Measurements from ENCODE around the gene KIF18B.

DNA sequence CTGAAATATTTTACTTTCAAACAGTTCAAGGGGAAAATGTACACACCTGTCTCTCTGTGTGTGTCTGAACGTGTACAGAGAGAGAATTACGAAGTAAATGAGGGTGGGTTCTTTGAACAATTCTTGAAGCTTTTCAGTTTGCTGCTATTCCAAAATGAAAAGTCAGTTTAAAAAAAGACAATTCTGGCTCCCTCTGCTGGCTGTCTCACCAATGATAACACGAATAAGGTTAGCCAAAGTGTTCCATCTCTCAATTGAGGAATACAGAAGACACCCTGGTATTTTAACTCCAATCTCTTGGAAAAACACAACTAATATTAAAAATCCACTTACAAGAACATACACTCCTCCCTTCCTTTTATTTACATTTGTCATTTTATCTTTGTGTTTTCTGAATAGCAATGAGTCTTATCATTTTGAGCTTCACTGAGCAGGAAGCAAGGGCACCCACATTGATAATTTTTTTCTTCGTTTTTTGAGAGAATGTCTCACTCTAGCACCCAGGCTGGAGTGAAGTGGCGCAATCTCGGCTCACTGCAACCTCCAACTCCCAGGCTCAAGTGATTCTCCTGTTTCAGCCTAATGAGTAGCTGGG lies 68.8 kb downstream of the KIF18B start:
- TF ChIP-seq, protein P1, sequence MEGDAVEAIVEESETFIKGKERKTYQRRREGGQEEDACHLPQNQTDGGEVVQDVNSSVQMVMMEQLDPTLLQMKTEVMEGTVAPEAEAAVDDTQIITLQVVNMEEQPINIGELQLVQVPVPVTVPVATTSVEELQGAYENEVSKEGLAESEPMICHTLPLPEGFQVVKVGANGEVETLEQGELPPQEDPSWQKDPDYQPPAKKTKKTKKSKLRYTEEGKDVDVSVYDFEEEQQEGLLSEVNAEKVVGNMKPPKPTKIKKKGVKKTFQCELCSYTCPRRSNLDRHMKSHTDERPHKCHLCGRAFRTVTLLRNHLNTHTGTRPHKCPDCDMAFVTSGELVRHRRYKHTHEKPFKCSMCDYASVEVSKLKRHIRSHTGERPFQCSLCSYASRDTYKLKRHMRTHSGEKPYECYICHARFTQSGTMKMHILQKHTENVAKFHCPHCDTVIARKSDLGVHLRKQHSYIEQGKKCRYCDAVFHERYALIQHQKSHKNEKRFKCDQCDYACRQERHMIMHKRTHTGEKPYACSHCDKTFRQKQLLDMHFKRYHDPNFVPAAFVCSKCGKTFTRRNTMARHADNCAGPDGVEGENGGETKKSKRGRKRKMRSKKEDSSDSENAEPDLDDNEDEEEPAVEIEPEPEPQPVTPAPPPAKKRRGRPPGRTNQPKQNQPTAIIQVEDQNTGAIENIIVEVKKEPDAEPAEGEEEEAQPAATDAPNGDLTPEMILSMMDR (IDR thresholded peaks at IDR 0.05; ENCODE audit: low read length): peak; percentile 68
- no peak for TF ChIP-seq EZH2 (IDR thresholded peaks at IDR 0.05; ENCODE audit: borderline replicate concordance, low read length)
